ENCODE measurements around the gene ZSWIM1.

GRCh38 chr20:45851501-45851900, 29.5 kb upstream of the ZSWIM1 start:
- TF ChIP-seq, protein P1, sequence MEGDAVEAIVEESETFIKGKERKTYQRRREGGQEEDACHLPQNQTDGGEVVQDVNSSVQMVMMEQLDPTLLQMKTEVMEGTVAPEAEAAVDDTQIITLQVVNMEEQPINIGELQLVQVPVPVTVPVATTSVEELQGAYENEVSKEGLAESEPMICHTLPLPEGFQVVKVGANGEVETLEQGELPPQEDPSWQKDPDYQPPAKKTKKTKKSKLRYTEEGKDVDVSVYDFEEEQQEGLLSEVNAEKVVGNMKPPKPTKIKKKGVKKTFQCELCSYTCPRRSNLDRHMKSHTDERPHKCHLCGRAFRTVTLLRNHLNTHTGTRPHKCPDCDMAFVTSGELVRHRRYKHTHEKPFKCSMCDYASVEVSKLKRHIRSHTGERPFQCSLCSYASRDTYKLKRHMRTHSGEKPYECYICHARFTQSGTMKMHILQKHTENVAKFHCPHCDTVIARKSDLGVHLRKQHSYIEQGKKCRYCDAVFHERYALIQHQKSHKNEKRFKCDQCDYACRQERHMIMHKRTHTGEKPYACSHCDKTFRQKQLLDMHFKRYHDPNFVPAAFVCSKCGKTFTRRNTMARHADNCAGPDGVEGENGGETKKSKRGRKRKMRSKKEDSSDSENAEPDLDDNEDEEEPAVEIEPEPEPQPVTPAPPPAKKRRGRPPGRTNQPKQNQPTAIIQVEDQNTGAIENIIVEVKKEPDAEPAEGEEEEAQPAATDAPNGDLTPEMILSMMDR (IDR thresholded peaks at IDR 0.05; ENCODE audit: control extremely low read depth in 1 of 3, insufficient read depth in 1 of 3, low read depth in 1 of 3, low read length in 3 of 3), result no peak
- TF ChIP-seq ATF2 (IDR thresholded peaks at IDR 0.05; ENCODE audit: low read length), result no peak
- no peak for TF ChIP-seq CBX8 (IDR thresholded peaks at IDR 0.05; ENCODE audit: borderline replicate concordance, low read depth, low read length)
- no peak for TF ChIP-seq CEBPB (IDR thresholded peaks at IDR 0.05; ENCODE audit: low read depth, low read length)

Data from H1 (cell line).